Measurements from ENCODE around the gene C5AR2.

C5AR2 gene

GRCh38 chr19:47348819-47349795, 17.1 kb downstream of the C5AR2 start, which contains the start of gene DHX34:
TSS of gene DHX34 (plus strand) at chr19:47349315. CDS start at chr19:47353031, 3,716 bp downstream.
- Histone ChIP-seq H3K4me3 (ENCODE audit: low read depth in 1 of 2, low read length in 1 of 2) (peak within 1 kb of the TSS; percentile 83 to 97), H3K27ac (peak within 1 kb of the TSS; percentile 99), H3K27me3 (no peaks in the 10 kb centered on the region), H3K9me3 (no peaks in the 10 kb centered on the region), H3K4me1 (ENCODE audit: control insufficient read depth in 1 of 2, insufficient read depth in 1 of 2, low read depth in 1 of 2, low read length in 1 of 2) (peaks cover 72 to 77% of the 10 kb centered on the region in 2 experiments), H3K36me3 (peaks cover 48% of the 10 kb centered on the region)
- TF ChIP-seq CTCF (IDR thresholded peaks at IDR 0.05) = peak; percentile 99

- TF ChIP-seq CTCF (IDR thresholded peaks at IDR 0.05) = no peak
- Histone ChIP-seq H3K4me3 (ENCODE audit: low read depth in 1 of 2, low read length in 1 of 2) (peak overlapping the region; percentile 83 to 97), H3K27ac (peak overlapping the region; percentile 99), H3K4me1 (ENCODE audit: control insufficient read depth in 1 of 2, insufficient read depth in 1 of 2, low read depth in 1 of 2, low read length in 1 of 2) (peaks cover 85 to 86% of the 10 kb centered on the region in 2 experiments), H3K27me3 (no peaks in the 10 kb centered on the region), H3K36me3 (peaks cover 51% of the 10 kb centered on the region), H3K9me3 (no peaks in the 10 kb centered on the region)
These were observed 18.7 kb downstream of the C5AR2 start for GRCh38 chr19:47350630-47351029.

- no peak for TF ChIP-seq CTCF (IDR thresholded peaks at IDR 0.05)
- no peaks in the 10 kb centered on the region for H3K9me3 ChIP-seq
- H3K4me1 ChIP-seq (ENCODE audit: control insufficient read depth in 1 of 2, insufficient read depth in 1 of 2, low read depth in 1 of 2, low read length in 1 of 2) = peaks cover 79 to 81% of the 10 kb centered on the region in 2 experiments
- H3K27ac ChIP-seq = peak overlapping the region; percentile 99
- no peaks in the 10 kb centered on the region for H3K27me3 ChIP-seq
- peak overlapping the region; percentile 83 to 97 for H3K4me3 ChIP-seq (ENCODE audit: low read depth in 1 of 2, low read length in 1 of 2)
- peaks cover 54% of the 10 kb centered on the region for H3K36me3 ChIP-seq
These were observed 19.6 kb downstream of the C5AR2 start for GRCh38 chr19:47351548-47351947.

GRCh38 chr19:47352095-47352494, 20.1 kb downstream of the C5AR2 start:
- peaks cover 74 to 79% of the 10 kb centered on the region in 2 experiments for H3K4me1 ChIP-seq (ENCODE audit: control insufficient read depth in 1 of 2, insufficient read depth in 1 of 2, low read depth in 1 of 2, low read length in 1 of 2)
- peak overlapping the region; percentile 83 to 97 for H3K4me3 ChIP-seq (ENCODE audit: low read depth in 1 of 2, low read length in 1 of 2)
- peaks cover 59% of the 10 kb centered on the region for H3K36me3 ChIP-seq
- no peaks in the 10 kb centered on the region for H3K9me3 ChIP-seq
- TF ChIP-seq CTCF (IDR thresholded peaks at IDR 0.05) = no peak
- no peaks in the 10 kb centered on the region for H3K27me3 ChIP-seq
- H3K27ac ChIP-seq = peak overlapping the region; percentile 99

- Histone ChIP-seq H3K4me3 (ENCODE audit: low read depth in 1 of 2, low read length in 1 of 2) (no peak overlapping the region), H3K4me1 (ENCODE audit: control insufficient read depth in 1 of 2, insufficient read depth in 1 of 2, low read depth in 1 of 2, low read length in 1 of 2) (peaks cover 65 to 73% of the 10 kb centered on the region in 2 experiments), H3K36me3 (peaks cover 60% of the 10 kb centered on the region), H3K9me3 (no peaks in the 10 kb centered on the region), H3K27me3 (no peaks in the 10 kb centered on the region), H3K27ac (peak overlapping the region; percentile 99)
- TF ChIP-seq CTCF (IDR thresholded peaks at IDR 0.05) = no peak
These were observed 21.3 kb downstream of the C5AR2 start for GRCh38 chr19:47353307-47353712.
